ENCODE measurements around the gene KDELR1. TPM values are rescaled to one million over a fixed set of nuclear protein-coding genes. Genes with fewer than 3 reads are reported as not detected.
A peak's percentile ranks its signal among the peaks of the same experiment; 100 is the strongest.

KDELR1 gene
- 100 to 1,000 TPM in 1 of 4 donors, 10 to 100 TPM in 3; 61.5 to 109 (median 71.1) TPM for total RNA-seq
- 100 to 1,000 TPM in 1 of 3 donors, 10 to 100 TPM in 2; 74.7 to 195 (median 87.7) TPM for polyA plus RNA-seq

GRCh38 chr19:48391100-48392005 lies at the start of gene KDELR1:
KDELR1 (minus strand) TSS chr19:48391551; CDS start chr19:48391358, 193 bp downstream.
- H3K4me3 ChIP-seq: peak within 1 kb of the TSS; percentile 74 to 98 (median 90)
- intact Hi-C loops (cut with DNase I): loop anchor here (1.0 to 5.0 kb wide), 3 partner anchors 27 to 101 kb away; partner anchors contain the start of gene SYNGR4

GRCh38 chr19:48436586-48436985 lies 45.2 kb upstream of the KDELR1 start:
- Histone ChIP-seq H3K36me3 (no peaks in the 10 kb centered on the region), H3K9me3 (no peaks in the 10 kb centered on the region), H3K4me1 (no peaks in the 10 kb centered on the region), H3K27ac (no peak overlapping the region), H3K4me3 (no peak overlapping the region), H3K27me3 (peaks cover 4 to 50% (median 8%) of the 10 kb centered on the region in 3 donors)
- intact Hi-C loops (cut with DNase I): no loop called here
- WGBS, 2 donors: 80 to 83% methylated on average over 5 of the region's 5 CpGs
- no peak for DNase-seq
- TF ChIP-seq EP300 (IDR thresholded peaks at IDR 0.05): no peak
- no peak for TF ChIP-seq POLR2A (IDR thresholded peaks at IDR 0.05)

More at GRCh38 chr19:48391100-48392005, at the start of gene KDELR1:
- WGBS, 2 donors: 3 to 4% methylated on average over 42 of the region's 42 CpGs
- peak; percentile 89 for DNase-seq
- H3K27me3 ChIP-seq: peaks cover 26 to 46% (median 44%) of the 10 kb centered on the region in 3 donors
- H3K4me1 ChIP-seq: peaks cover 0 to 36% (median 30%) of the 10 kb centered on the region in 4 donors
- peaks cover 0 to 31% (median 25%) of the 10 kb centered on the region in 4 donors for H3K36me3 ChIP-seq
- no peaks in the 10 kb centered on the region for H3K9me3 ChIP-seq
- TF ChIP-seq CTCF (IDR thresholded peaks at IDR 0.05) (peak in 3 of 4 experiments; percentile 68 to 93 (median 75)), POLR2AphosphoS5 (IDR thresholded peaks at IDR 0.05) (peak; percentile 78 to 85 (median 78)), POLR2A (IDR thresholded peaks at IDR 0.05) (peak; percentile 64 to 70), EP300 (IDR thresholded peaks at IDR 0.05) (no peak)
- H3K27ac ChIP-seq: peak within 1 kb of the TSS; percentile 87 to 94 (median 93)

GRCh38 chr19:48433337-48433736 lies 42.0 kb upstream of the KDELR1 start:
- intact Hi-C loops (cut with DNase I): no loop called here
- 67 to 83% methylated on average over 8 of the region's 8 CpGs for WGBS, 2 donors
- H3K27ac ChIP-seq: no peak overlapping the region
- H3K4me1 ChIP-seq: no peaks in the 10 kb centered on the region
- TF ChIP-seq POLR2A (IDR thresholded peaks at IDR 0.05) (no peak), POLR2AphosphoS5 (IDR thresholded peaks at IDR 0.05) (no peak), EP300 (IDR thresholded peaks at IDR 0.05) (no peak), CTCF (IDR thresholded peaks at IDR 0.05) (no peak)
- peaks cover 0 to 18% (median 0%) of the 10 kb centered on the region in 3 donors for H3K27me3 ChIP-seq
- H3K9me3 ChIP-seq: no peaks in the 10 kb centered on the region
- no peak for DNase-seq
- no peak overlapping the region for H3K4me3 ChIP-seq
- H3K36me3 ChIP-seq: no peaks in the 10 kb centered on the region

- no peak overlapping the region for H3K4me3 ChIP-seq
- no peaks in the 10 kb centered on the region for H3K9me3 ChIP-seq
- no peaks in the 10 kb centered on the region for H3K27me3 ChIP-seq
- no peaks in the 10 kb centered on the region for H3K4me1 ChIP-seq
- intact Hi-C loops (cut with DNase I): no loop called here
- no peaks in the 10 kb centered on the region for H3K36me3 ChIP-seq
- TF ChIP-seq POLR2AphosphoS5 (IDR thresholded peaks at IDR 0.05): no peak
- TF ChIP-seq EP300 (IDR thresholded peaks at IDR 0.05): no peak
- WGBS, 2 donors: 87 to 93% methylated on average over 1 of the region's 1 CpG
- no peak for DNase-seq
- H3K27ac ChIP-seq: no peak overlapping the region
Measured at GRCh38 chr19:48428670-48429069, 37.3 kb upstream of the KDELR1 start.

GRCh38 chr19:48424694-48425219 lies 33.4 kb upstream of the KDELR1 start:
- H3K4me3 ChIP-seq: no peak overlapping the region
- no peak overlapping the region for H3K27ac ChIP-seq
- H3K27me3 ChIP-seq: no peaks in the 10 kb centered on the region
- H3K9me3 ChIP-seq: no peaks in the 10 kb centered on the region
- WGBS, 2 donors: 25 to 29% methylated on average over 8 of the region's 8 CpGs
- TF ChIP-seq POLR2A (IDR thresholded peaks at IDR 0.05) (no peak), POLR2AphosphoS5 (IDR thresholded peaks at IDR 0.05) (no peak), CTCF (IDR thresholded peaks at IDR 0.05) (no peak), EP300 (IDR thresholded peaks at IDR 0.05) (no peak)
- no peak for DNase-seq
- H3K4me1 ChIP-seq: no peaks in the 10 kb centered on the region
- intact Hi-C loops (cut with DNase I): no loop called here
- no peaks in the 10 kb centered on the region for H3K36me3 ChIP-seq
